GM12878 (cell line): ENCODE data around the gene CACHD1. TPM values are rescaled to one million over a fixed set of nuclear protein-coding genes. Genes with fewer than 3 reads are reported as not detected.

Experiments
- ATAC-seq: fragments of 200-7000 bp; cut with Tn5 transposase; 3 replicates; pipeline ENCODE4 v1.9.1; 2020; ENCODE audit warnings: mild to moderate bottlenecking, moderate library complexity
- BruUV-seq: library from RNA; stranded (reverse); fragments of 400-500 nt; replicated peaks from 2 replicates; lab custom pipeline; 2021; lab: Mats Ljungman, UMichigan
- CTCF ChIA-PET: fragments of 300-600 bp; sonication (Branson Sonifier 250); formaldehyde crosslinking; extraction: SDS; loops from one replicate; lab custom pipeline; 2021; ENCODE audit warnings: inconsistent platforms; lab: Yijun Ruan, JAX
- POLR2A ChIA-PET: fragments of 350-600 bp; formaldehyde crosslinking; extraction: SDS; loops from one replicate; lab custom pipeline; 2021; ENCODE audit warnings: inconsistent platforms; lab: Charles Lee
- RAD21 ChIA-PET: fragments of 300-600 bp; sonication (Branson Sonifier 250); formaldehyde crosslinking; loops from one replicate; lab custom pipeline; 2023; ENCODE audit warnings: antibody characterized with exemption; ENCODE audit not compliant: unreplicated experiment; lab: Charles Lee
- SMC1A ChIA-PET: fragments of 300-600 bp; sonication (Branson Sonifier 250); formaldehyde crosslinking; loops from one replicate; lab custom pipeline; 2023; ENCODE audit not compliant: unreplicated experiment, uncharacterized antibody; lab: Charles Lee
- DNase-seq: peaks from one replicate; pipeline ENCODE4 v3.0.0-alpha.2; 2011; ENCODE audit warnings: low read depth, low spot score
- FAIRE-seq: peaks from 3 replicates; lab custom pipeline; 2011; peaks lifted over from hg19 to GRCh38; lab: Jason Lieb, UNC
- H2AFZ ChIP-seq: 2 replicates; pipeline ENCODE4 v1.6.0; 2011; ENCODE audit warnings: low read depth, low read length, control low read depth; ENCODE audit not compliant: control insufficient read depth
- H3K27ac ChIP-seq: 2 replicates; pipeline ENCODE4 v1.5.1; 2011; ENCODE audit warnings: control low read depth; ENCODE audit not compliant: control insufficient read depth, insufficient read depth
- H3K27me3 ChIP-seq, 2 experiments: replicated peaks in 1 of 2; 2 replicates each; pipeline versions ENCODE4 v1.6.0 to v1.6.1; 2011; ENCODE audit warnings: low read length in 1 of 2; ENCODE audit not compliant: control insufficient read depth in 2 of 2, insufficient read depth in 2 of 2
- H3K36me3 ChIP-seq, 2 experiments: 2 replicates each; pipeline ENCODE4 v1.5.1; 2011; ENCODE audit warnings: low read length in 1 of 2; ENCODE audit not compliant: control insufficient read depth in 2 of 2, insufficient read depth in 2 of 2
- H3K4me1 ChIP-seq: 2 replicates; pipeline ENCODE4 v1.6.1; 2011; ENCODE audit warnings: mild to moderate bottlenecking, low read length, moderate library complexity, mixed read lengths; ENCODE audit not compliant: control insufficient read depth, insufficient read depth
- H3K4me2 ChIP-seq: 2 replicates; pipeline ENCODE4 v1.6.0; 2011; ENCODE audit warnings: control low read depth; ENCODE audit not compliant: control insufficient read depth, insufficient read depth
- H3K4me3 ChIP-seq: fragments of 200-600 bp; sonication (generic); 2 replicates; pipeline ENCODE4 v1.5.1; 2016
- H3K79me2 ChIP-seq: 2 replicates; pipeline ENCODE4 v1.6.0; 2011; ENCODE audit warnings: low read length; ENCODE audit not compliant: control insufficient read depth, insufficient read depth
- H3K9ac ChIP-seq: 2 replicates; pipeline ENCODE4 v1.8.0; 2011; ENCODE audit warnings: low read length, control low read depth, mixed read lengths; ENCODE audit not compliant: control insufficient read depth, insufficient read depth
- H3K9me3 ChIP-seq: replicated peaks from 3 replicates; pipeline ENCODE4 v1.5.1; 2011; ENCODE audit warnings: mild to moderate bottlenecking, low read length; ENCODE audit not compliant: control insufficient read depth, insufficient read depth
- H4K20me1 ChIP-seq: 2 replicates; pipeline ENCODE4 v1.6.0; 2011; ENCODE audit not compliant: control insufficient read depth, insufficient read depth
- BACH1 ChIP-seq: fragments of 450-650 bp; IDR thresholded peaks from 2 replicates; pipeline ENCODE4 v1.6.1; 2017; ENCODE audit warnings: mild to moderate bottlenecking, borderline replicate concordance
- EP300 ChIP-seq, 2 experiments: fragments of 150-350 bp in 1 of 2; IDR thresholded peaks; 2 replicates each; pipeline ENCODE4 v1.6.1; 2011 to 2012; ENCODE audit warnings: low read depth in 2 of 2, low read length in 2 of 2, borderline replicate concordance in 1 of 2, improper control_type of control experiment in 1 of 2, inconsistent platforms in 1 of 2; ENCODE audit not compliant: control insufficient read depth in 1 of 2
- EZH2 ChIP-seq: IDR thresholded peaks from 2 replicates; pipeline ENCODE4 v1.6.1; 2012; ENCODE audit warnings: low read depth, mild to moderate bottlenecking, control low read depth, inconsistent platforms, low read length, borderline replicate concordance; ENCODE audit not compliant: control insufficient read depth
- PAX5 ChIP-seq: IDR thresholded peaks from 2 replicates; pipeline ENCODE4 v1.6.1; 2011; ENCODE audit warnings: low read depth, low read length, borderline replicate concordance
- POLR2A ChIP-seq: IDR thresholded peaks from 2 replicates; pipeline ENCODE4 v1.6.1; 2011; ENCODE audit warnings: low read depth, mild to moderate bottlenecking, low read length
- POLR2AphosphoS2 ChIP-seq: IDR thresholded peaks from 2 replicates; pipeline ENCODE4 v1.6.1; 2011; ENCODE audit warnings: low read depth, mild to moderate bottlenecking, low read length, improper control_type of control experiment, moderate library complexity
- RB1 ChIP-seq: fragments of 450-650 bp; formaldehyde crosslinking; IDR thresholded peaks from 2 replicates; pipeline ENCODE4 v1.6.1; 2017; ENCODE audit warnings: mild to moderate bottlenecking, borderline replicate concordance
- SMAD1 ChIP-seq: fragments of 450-650 bp; IDR thresholded peaks from 2 replicates; pipeline ENCODE4 v1.6.1; 2018; ENCODE audit warnings: mild to moderate bottlenecking, low read depth; ENCODE audit not compliant: partially characterized antibody
- TBL1XR1 ChIP-seq: IDR thresholded peaks from 2 replicates; pipeline ENCODE4 v1.6.1; 2012; ENCODE audit warnings: low read depth, low read length, improper control_type of control experiment
- WGBS: methylation state at CpG from one replicate; pipeline ENCODE4 v1.1.6; 2016; ENCODE audit warnings: low lambda C conversion rate; ENCODE audit not compliant: insufficient replicate concordance, insufficient coverage; ENCODE audit errors: missing lambda C conversion rate; 5-methylcytosine and 5-hydroxymethylcytosine counted together
- in situ Hi-C: fragments of 300-500 bp; cut with MboI; formaldehyde crosslinking; loops from 9 replicates; pipeline ENCODE4 v1.14.3; 2018; ENCODE audit warnings: mixed read lengths
- intact Hi-C: fragments of 100-400 bp; cut with micrococcal nuclease; formaldehyde crosslinking; loops from one replicate; pipeline ENCODE4 v1.14.2; 2022; ENCODE audit not compliant: unreplicated experiment
- polyA plus RNA-seq, 11 experiments: library from polyadenylated mRNA; depleted of rRNA in 4 of 11; unstranded in 6 of 11; stranded (reverse) in 5 of 11; fragments of >200 nt; fragmentation: Nextera tagmentation in 4 of 11; fragmentation: Illumina TruSeq in 1 of 11; extraction: Ambion mirVana in 4 of 11; extraction: Trizol in 1 of 11; gene quantifications; 1 replicate in 1 of 11; 2 replicates in 10 of 11; pipeline versions ENCODE4 v1.2.1 to v1.2.3, GENCODE V29; 2011 to 2016; ENCODE audit warnings: inconsistent platforms in 2 of 11, missing spikeins in 2 of 11, low read depth in 1 of 11
- total RNA-seq, 4 experiments: library from RNA; depleted of rRNA in 3 of 4; stranded (reverse); fragments of >200 nt in 3 of 4; fragmentation: Illumina TruSeq in 1 of 4; extraction: Trizol in 1 of 4; gene quantifications; 2 replicates each; pipeline versions ENCODE4 v1.2.1 to v1.2.3, GENCODE V29; 2013 to 2021
- TF ChIP-seq, protein P1 (sequence below): IDR thresholded peaks from 2 replicates; pipeline ENCODE4 v1.6.1; 2011; ENCODE audit warnings: borderline replicate concordance, low read depth, mild to moderate bottlenecking, moderate library complexity, low read length; ENCODE audit not compliant: insufficient read depth, poor library complexity, severe bottlenecking

The CACHD1 gene
- total and polyA plus RNA-seq, 10 of the 15 experiments (the other 5 are each of a cell fraction or from before 2014, with no cell fraction given): 0.03 TPM; not detected in 9

DNA sequence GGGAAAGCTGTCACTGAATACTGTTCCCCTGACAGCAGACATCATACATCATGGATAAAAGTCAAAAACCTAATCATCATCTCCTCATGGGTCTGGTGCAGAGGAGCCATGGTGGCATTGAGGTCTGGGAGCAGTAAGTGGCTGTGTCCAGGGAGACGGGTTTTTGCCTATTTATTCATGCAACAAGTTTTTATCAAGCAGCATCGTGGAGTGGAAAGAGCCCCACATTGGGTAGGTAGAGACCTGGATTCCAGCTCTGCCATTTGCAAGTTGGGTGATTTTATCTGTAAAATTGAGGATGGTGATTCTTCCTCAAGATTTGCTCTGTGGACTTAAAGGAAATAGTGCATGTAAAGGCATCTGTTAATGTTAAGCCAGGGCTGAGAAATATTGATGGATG, 4.2 kb downstream of the CACHD1 start:
- no peak overlapping the region for H3K4me2 ChIP-seq
- H3K4me3 ChIP-seq: no peak overlapping the region
- no peaks in the 10 kb centered on the region for H4K20me1 ChIP-seq
- H3K36me3 ChIP-seq: no peaks in the 10 kb centered on the region
- ChIA-PET CTCF (no interaction called here), SMC1A (no interaction called here), RAD21 (no interaction called here), POLR2A (no interaction called here)
- no peaks in the 10 kb centered on the region for H3K9me3 ChIP-seq
- no peaks in the 10 kb centered on the region for H3K4me1 ChIP-seq
- intact Hi-C loops (no loop called here), in situ Hi-C loops (no loop called here)
- 10% methylated on average over 2 of the region's 2 CpGs for WGBS
- no peak for TF ChIP-seq EP300 (IDR thresholded peaks at IDR 0.05; ENCODE audit: borderline replicate concordance in 1 of 2, control insufficient read depth in 1 of 2, low read depth in 2 of 2, low read length in 2 of 2)
- TF ChIP-seq SMAD1: no peak
- no peak for TF ChIP-seq RB1
- TF ChIP-seq EZH2: no peak
- TF ChIP-seq BACH1: no peak
- TF ChIP-seq, protein P1, sequence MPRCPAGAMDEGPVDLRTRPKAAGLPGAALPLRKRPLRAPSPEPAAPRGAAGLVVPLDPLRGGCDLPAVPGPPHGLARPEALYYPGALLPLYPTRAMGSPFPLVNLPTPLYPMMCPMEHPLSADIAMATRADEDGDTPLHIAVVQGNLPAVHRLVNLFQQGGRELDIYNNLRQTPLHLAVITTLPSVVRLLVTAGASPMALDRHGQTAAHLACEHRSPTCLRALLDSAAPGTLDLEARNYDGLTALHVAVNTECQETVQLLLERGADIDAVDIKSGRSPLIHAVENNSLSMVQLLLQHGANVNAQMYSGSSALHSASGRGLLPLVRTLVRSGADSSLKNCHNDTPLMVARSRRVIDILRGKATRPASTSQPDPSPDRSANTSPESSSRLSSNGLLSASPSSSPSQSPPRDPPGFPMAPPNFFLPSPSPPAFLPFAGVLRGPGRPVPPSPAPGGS: no peak
- TF ChIP-seq PAX5: no peak
- no peak for TF ChIP-seq POLR2A
- no peak for TF ChIP-seq POLR2AphosphoS2
- TF ChIP-seq TBL1XR1: no peak
- DNase-seq (no peak), ATAC-seq (no peak), FAIRE-seq (no peak)
- peaks cover 10 to 14% of the 10 kb centered on the region in 2 experiments for H3K27me3 ChIP-seq
- no peaks in the 10 kb centered on the region for H3K79me2 ChIP-seq
- H2AFZ ChIP-seq: no peak overlapping the region
- H3K9ac ChIP-seq: no peak overlapping the region
- no peak overlapping the region for H3K27ac ChIP-seq
- no TSS peak for BruUV-seq
